SK-N-SH (cell line): Measurements from ENCODE around the gene PTCRA.

ENCODE experiments used
- ELF1 ChIP-seq: IDR thresholded peaks from 2 replicates; pipeline ENCODE4 v1.4.0; 2012
- EP300 ChIP-seq, 2 experiments: IDR thresholded peaks; 2 replicates each; pipeline versions ENCODE4 v1.4.0 to v1.6.1; 2012; ENCODE audit warnings: borderline replicate concordance in 1 of 2, low read depth in 1 of 2, low read length in 1 of 2
- EZH2phosphoT487 ChIP-seq: fragments of 200-600 bp; sonication (generic); IDR thresholded peaks from 2 replicates; pipeline ENCODE4 v1.6.1; 2017; ENCODE audit warnings: low read depth, mixed run types, mild to moderate bottlenecking, antibody characterized with exemption, moderate library complexity, borderline replicate concordance
- FOXM1 ChIP-seq: IDR thresholded peaks from 2 replicates; pipeline ENCODE4 v1.4.0; 2012; ENCODE audit warnings: low read depth, mild to moderate bottlenecking
- RFX5 ChIP-seq: IDR thresholded peaks from 2 replicates; pipeline ENCODE4 v1.6.1; 2012; ENCODE audit warnings: mild to moderate bottlenecking, improper control_type of control experiment, low read length
- SIN3A ChIP-seq: IDR thresholded peaks from 2 replicates; pipeline ENCODE4 v1.6.1; 2012; ENCODE audit warnings: low read depth, mild to moderate bottlenecking, low read length, moderate library complexity, borderline replicate concordance
- YY1 ChIP-seq: IDR thresholded peaks from 2 replicates; pipeline ENCODE4 v1.4.0; 2012; ENCODE audit warnings: low read depth, mild to moderate bottlenecking
- TF ChIP-seq, protein P1 (sequence below): fragments of 200-600 bp; sonication (generic); IDR thresholded peaks from 2 replicates; pipeline ENCODE4 v1.6.1; 2017; ENCODE audit warnings: antibody characterized with exemption, mild to moderate bottlenecking, moderate library complexity

GRCh38 chr6:42904467-42904866 lies 11.4 kb upstream of the PTCRA start:
- TF ChIP-seq YY1 (no peak), ELF1 (no peak), EZH2phosphoT487 (no peak), FOXM1 (no peak), RFX5 (no peak), EP300 (IDR thresholded peaks at IDR 0.05; ENCODE audit: borderline replicate concordance in 1 of 2, low read depth in 1 of 2, low read length in 1 of 2) (no peak), SIN3A (no peak)
- TF ChIP-seq, protein P1, sequence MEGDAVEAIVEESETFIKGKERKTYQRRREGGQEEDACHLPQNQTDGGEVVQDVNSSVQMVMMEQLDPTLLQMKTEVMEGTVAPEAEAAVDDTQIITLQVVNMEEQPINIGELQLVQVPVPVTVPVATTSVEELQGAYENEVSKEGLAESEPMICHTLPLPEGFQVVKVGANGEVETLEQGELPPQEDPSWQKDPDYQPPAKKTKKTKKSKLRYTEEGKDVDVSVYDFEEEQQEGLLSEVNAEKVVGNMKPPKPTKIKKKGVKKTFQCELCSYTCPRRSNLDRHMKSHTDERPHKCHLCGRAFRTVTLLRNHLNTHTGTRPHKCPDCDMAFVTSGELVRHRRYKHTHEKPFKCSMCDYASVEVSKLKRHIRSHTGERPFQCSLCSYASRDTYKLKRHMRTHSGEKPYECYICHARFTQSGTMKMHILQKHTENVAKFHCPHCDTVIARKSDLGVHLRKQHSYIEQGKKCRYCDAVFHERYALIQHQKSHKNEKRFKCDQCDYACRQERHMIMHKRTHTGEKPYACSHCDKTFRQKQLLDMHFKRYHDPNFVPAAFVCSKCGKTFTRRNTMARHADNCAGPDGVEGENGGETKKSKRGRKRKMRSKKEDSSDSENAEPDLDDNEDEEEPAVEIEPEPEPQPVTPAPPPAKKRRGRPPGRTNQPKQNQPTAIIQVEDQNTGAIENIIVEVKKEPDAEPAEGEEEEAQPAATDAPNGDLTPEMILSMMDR: no peak
